Fibroblast of lung (primary cell): ENCODE measurements around the gene YIPF2.
"Not testable (repeated sequence)": the region's sequence is repeated elsewhere in the genome, so short reads cannot be mapped to it uniquely, and the experiment has no call there.

ENCODE experiments used
- CTCF ChIP-seq, 2 donors: IDR thresholded peaks in 1 of 2; conservative IDR thresholded peaks in 1 of 2; 1 replicate in 1 of 2; 2 replicates in 1 of 2; pipeline ENCODE4 v1.5.1; 2011 to 2012; ENCODE audit warnings: low read length in 2 of 2, control low read depth in 1 of 2, inconsistent platforms in 1 of 2, low read depth in 1 of 2, mild to moderate bottlenecking in 1 of 2
- EZH2 ChIP-seq: IDR thresholded peaks from 2 replicates; pipeline ENCODE4 v1.5.1; 2012; ENCODE audit warnings: low read length, control low read depth, mild to moderate bottlenecking; ENCODE audit errors: missing control alignments

DNA sequence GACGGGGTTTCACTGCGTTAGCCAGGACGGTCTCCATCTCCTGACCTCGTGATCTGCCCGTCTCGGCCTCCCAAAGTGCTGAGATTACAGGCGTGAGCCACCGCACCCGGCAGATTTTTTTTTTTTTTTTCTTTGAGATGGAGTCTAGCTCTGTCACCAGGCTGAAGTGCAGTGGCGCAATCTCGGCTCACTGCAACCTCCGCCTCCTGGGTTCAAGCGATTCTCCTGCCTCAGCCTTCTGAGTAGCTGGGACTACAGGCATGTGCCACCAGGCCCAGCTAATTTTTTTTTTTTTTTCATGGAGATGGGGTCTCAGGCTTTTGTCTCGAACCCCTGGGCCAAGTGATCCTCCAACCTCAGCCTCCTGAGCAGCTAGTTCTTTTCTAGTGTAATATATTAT, 13.2 kb upstream of the YIPF2 start:
- TF ChIP-seq CTCF (conservative IDR thresholded peaks at IDR 0.05 in 1 of 2, IDR thresholded peaks at IDR 0.05 in 1 of 2; ENCODE audit: low read depth in 1 of 2, low read length in 2 of 2); EZH2: not testable (repeated sequence)
